Prostate gland (tissue), 2 donors: ENCODE results near the gene PPP5C.

Experiments used
- POLR2A ChIP-seq: fragments of 450-650 bp; IDR thresholded peaks from one replicate; pipeline ENCODE4 v1.6.1; 2016; ENCODE audit warnings: antibody characterized with exemption, mild to moderate bottlenecking
- TF ChIP-seq, protein P1 (sequence below), 4 experiments: fragments of 200-600 bp in 2 of 4; fragments of 450-650 bp in 2 of 4; sonication (generic) in 2 of 4; IDR thresholded peaks; 1 replicate in 3 of 4; 2 replicates in 1 of 4; pipeline ENCODE4 v1.5.1; 2016 to 2019; ENCODE audit warnings: antibody characterized with exemption in 4 of 4, mild to moderate bottlenecking in 2 of 4, moderate library complexity in 2 of 4

GRCh38 chr19:46383171-46383815, 36.4 kb downstream of the PPP5C start:
- TF ChIP-seq, protein P1, sequence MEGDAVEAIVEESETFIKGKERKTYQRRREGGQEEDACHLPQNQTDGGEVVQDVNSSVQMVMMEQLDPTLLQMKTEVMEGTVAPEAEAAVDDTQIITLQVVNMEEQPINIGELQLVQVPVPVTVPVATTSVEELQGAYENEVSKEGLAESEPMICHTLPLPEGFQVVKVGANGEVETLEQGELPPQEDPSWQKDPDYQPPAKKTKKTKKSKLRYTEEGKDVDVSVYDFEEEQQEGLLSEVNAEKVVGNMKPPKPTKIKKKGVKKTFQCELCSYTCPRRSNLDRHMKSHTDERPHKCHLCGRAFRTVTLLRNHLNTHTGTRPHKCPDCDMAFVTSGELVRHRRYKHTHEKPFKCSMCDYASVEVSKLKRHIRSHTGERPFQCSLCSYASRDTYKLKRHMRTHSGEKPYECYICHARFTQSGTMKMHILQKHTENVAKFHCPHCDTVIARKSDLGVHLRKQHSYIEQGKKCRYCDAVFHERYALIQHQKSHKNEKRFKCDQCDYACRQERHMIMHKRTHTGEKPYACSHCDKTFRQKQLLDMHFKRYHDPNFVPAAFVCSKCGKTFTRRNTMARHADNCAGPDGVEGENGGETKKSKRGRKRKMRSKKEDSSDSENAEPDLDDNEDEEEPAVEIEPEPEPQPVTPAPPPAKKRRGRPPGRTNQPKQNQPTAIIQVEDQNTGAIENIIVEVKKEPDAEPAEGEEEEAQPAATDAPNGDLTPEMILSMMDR (IDR thresholded peaks at IDR 0.05): no peak
- TF ChIP-seq POLR2A: no peak
